Measurements from ENCODE around the gene AXL.
"Not testable (repeated sequence)": the region's sequence is repeated elsewhere in the genome, so short reads cannot be mapped to it uniquely, and the experiment has no call there.

Gene AXL

DNA sequence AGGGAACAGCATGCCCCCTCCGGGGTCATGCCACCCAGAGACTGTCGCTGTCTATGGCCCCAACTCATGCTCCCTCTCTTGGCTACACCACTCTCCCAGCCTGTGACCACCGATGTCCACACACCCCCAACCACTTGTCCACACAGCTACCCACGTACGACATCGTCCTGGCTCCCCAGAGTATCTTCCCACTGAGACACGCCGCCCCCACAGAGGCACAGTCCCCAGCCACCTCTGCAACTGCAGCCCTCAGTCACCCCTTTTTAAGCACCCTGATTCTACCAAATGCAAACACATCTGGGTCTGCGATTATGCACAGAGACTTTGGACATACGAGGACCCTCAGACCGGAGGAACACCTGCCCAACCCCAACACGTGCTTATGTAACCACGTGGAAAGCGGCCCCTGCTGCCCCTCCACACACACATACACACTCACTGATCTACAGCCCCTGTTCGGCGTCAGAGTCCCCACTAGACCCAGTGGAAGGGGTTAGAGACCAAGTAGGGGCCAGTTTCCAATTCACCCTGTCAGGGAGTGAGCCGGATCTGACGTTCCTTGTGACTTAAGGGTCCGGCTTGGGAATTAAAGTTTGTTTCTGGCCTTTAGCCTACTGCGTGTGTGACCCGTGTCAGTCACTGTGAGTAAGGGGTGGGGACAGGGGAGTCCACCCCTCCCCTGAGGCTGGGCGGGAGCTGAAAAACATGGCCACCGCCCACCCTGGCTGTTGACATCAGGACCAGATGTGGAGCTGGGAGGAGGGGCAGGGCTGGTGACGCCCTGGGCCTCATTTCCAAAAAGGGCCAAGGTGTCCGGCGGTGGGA, 11.9 kb upstream of the AXL start:
- no peak for DNase-seq (ENCODE audit: low spot score)

DNA sequence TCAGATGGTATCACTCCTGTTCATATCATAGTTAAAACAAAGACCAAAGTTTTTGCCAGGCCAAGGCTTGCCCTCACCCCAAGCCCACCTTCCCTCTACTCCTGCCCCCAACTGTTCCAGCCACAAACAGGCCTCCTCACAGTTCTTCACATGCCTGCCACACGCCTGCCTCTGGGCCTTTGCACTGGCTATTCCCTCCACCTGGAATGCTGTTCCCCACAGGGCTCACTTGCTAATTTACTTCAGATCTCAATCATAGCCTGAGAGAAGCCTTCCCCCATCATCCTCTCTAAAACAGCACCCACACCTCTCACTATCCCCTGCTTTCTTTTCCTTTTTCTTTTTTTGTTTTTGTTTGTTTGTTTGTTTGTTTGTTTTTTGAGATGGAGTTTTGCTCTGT, 4.9 kb upstream of the AXL start:
- no peak for DNase-seq (ENCODE audit: low spot score)

DNA sequence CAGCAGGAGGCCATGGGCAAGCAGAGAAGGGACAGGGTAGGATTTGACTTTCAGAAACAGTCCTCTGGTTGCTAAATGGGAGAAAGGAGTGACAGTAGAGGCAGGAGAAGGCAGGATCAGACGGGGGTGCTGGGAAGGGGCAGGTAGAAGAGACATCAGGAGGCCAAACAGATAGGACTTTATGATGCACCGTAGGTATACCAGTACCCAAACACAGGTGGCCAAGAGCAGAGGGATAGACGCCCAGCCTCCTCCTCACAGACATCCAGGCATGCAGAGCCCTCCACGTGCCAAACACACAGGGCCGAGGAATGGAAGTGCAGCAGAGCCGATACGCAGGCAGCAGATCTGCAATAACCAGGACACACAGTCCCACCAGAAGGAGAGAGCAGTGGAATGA, 1.3 kb upstream of the AXL start:
- DNase-seq (ENCODE audit: low spot score): no peak

DNA sequence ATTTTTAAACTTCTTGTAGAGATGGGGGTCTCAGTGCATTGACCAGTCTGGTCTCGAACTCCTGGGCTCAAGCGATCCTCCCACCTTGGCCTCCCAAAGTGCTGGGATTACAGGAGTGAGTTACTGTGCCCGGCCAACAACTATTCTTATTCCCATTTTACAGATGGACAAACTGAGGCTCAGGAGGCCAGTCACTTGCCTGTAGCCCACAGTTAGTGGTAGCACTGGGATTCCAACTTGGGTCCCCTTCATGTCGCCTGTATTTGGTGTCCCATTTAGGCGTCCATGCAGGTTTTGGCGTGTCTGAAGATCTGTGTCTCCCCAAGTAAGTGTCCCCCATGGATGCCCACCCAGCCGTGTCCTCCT, 791 bp upstream of the AXL start:
- no peak for DNase-seq (ENCODE audit: low spot score)

DNA sequence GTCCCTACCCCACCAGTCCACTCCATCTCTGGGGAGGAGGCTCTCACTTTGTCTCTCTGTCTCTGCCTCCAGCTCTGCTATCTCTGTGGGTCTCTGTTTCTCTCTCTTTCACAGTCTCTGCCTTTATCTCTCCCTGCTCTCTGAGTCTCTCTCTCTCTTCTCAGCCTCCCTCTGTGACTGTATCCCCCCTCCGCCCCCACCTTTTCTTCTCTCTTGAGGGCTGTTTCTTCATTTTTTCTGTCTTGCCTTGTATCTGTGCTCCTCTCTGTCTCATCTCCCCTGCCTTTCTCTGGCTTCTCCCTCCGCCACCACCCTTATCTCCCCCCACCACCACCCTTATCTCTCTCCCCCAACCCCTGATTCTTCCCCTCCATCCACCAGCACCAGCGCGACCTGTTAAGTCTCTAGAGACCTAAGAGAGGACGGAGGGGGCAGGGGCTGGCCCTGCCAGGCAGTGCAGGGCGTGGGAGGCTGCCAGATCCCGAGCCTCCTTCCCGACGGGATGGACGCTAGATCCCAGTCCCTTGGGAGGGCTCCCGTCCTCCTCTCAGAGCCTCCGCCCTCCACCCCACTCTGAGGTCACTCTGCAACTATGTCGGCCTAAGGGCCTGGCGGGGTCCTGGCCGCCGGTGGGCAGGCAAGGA, 1.0 kb downstream of the AXL start:
- peak; percentile 61 for DNase-seq (ENCODE audit: low spot score)

DNA sequence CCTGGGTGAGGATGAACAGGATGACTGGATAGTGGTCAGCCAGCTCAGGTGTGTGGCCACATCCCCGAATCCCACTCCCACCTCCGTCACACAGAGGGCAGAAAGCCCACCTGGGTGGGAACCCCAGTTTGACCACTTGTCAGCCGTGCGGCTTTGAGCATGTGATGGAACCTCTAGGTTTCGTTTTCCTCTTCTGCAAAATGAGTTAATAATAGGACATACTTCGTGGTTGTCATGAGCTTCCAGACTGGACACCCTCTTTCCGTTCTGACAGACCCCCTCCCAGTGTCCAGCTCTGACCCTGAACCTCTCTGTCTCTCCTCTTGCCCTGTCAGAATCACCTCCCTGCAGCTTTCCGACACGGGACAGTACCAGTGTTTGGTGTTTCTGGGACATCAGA, 1.8 kb downstream of the AXL start:
- DNase-seq (ENCODE audit: low spot score): no peak

DNA sequence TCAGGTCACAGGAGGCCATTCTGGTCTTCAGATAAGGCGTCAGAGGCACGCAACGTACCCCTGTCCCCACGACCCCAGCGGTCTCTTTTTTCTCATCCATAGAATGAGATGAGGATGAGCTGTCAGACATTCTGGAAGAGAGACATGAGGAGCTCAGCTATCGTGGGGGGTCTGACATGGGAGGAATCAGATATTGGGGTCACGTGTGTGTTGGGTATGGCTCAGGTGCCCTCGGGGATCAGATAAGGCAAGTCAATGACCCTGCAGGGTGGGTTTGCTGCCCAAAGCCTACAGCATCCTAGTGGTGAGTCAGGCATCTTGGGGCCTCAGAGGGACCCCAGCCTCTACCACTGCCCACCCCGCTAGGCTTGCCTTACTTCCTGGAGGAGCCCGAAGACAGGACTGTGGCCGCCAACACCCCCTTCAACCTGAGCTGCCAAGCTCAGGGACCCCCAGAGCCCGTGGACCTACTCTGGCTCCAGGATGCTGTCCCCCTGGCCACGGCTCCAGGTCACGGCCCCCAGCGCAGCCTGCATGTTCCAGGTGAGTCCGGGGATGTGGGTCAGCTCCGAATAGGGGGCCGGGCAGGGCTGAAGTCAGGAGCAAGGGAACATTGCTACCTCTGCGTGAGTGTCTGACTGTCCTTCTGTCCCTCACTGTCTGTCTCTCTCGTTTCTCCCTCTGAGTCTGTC, 2.6 kb downstream of the AXL start:
- DNase-seq (ENCODE audit: low spot score): no peak

DNA sequence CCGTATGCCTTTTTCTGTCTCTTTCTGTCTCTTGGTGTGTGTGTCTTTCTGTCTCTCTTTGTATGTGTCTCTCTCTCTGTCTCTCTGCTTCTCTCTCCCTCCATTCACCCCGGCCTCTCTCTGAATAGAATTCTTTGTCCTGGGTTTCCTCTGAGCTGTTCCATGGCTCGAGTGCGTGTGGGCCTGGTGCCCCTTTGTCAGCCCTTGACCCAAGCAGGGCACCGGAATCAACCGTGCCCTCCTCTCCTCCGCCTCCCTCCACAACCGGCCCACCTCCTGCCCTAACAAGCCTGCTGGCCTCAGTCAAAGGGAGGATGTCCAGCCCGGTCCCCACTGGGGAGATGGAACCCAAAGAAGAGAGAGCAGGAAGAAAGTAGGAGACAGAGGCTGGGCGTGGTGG, 3.2 kb downstream of the AXL start:
- peak; percentile 66 for DNase-seq (ENCODE audit: low spot score)

DNA sequence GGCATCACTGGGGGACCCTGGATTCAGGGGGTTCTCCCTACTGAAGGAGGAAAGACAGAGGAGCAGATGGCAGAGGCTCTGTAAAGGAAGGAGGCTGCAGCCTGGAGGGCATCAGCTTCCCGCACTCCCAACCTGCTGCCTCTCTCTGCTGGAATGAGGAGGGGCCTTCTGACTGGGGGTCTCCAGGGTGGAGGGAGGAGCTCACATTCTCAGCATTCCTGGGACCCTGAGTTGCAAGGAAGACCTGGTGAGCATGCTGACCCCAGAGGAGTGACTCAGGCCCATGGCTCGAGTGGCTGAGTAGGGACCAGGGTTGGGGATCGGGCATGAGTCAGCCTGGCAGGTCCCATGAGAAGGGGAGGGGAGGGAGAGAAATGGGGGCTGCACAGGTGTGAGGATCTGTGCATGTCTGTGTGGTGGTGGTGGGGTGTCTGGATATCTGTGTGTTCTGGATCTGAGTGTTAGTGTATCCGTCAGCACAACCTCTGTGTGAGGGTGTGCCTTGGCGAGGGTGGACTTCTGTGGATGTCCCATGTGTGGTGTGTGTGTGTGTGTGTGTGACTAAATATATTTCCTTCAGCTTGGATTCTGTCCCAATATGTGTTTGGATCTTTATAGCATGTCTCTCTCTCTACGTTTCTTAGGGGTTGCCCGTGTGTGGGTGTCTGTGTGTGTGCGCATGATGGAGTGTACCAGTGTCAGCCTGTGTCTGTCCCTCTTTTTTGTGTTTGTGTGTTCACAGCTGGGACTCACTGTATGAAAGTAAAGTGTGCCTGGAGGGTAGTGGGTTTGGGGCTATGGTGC, 4.6 kb downstream of the AXL start:
- DNase-seq (ENCODE audit: low spot score): no peak

DNA sequence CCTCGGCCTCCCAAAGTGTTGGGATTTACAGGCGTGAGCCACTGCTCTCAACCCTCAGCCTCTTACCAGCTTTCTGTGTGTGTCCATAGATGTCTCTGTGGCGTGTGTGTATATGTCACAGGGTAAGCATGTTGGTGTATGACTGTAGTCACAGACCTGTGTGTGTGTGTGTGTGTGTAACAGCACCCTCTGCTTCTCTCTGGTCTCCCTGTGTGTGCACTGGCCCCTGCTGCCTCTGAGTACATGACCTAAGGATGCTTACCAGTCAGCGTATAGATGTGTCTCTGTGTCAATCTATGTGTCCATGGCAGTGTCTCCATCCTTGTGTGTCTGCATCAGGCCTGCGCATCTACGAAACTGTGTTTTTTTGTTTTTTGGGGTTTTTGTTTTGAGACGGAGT, 5.6 kb downstream of the AXL start:
- DNase-seq (ENCODE audit: low spot score): no peak

DNA sequence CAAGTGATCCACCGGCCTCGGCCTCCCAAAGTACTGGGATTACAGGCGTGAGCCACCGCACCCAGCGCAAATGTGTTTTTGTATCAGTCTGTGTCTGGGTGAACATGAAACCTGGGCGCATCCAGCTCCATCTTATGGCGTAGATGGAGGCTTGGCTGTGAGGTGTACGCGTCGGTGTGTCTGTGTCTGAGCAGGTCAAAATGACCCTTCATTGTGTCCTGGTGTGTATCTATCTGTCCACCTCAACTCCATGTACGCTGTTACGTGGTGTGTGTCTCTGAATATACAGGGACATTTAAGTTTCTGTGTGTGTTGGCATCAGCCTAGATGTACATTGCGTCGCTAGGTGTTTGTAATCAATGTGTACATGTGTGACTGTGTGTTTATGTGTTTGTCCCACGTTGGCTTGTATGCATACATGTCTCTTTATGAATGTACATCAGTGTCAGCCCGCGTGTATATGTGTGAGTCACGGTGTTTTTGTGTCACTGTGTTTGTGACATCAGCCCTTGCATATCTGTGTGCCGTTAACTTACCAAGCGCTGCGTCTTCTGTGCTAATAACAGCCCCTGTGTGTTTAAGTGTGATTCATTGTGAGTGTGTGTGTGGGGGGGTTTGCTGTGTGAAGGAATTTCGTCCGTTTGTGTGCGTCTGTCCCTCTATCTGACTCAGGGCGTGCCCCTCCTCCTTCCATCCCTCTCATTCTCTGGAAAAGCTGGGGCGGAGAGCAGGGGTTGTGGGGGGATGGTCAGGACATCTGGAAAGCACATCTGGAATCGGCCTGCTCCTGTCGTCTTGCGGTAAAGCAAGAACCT, 6.4 kb downstream of the AXL start:
- DNase-seq (ENCODE audit: low spot score): peak; percentile 78

DNA sequence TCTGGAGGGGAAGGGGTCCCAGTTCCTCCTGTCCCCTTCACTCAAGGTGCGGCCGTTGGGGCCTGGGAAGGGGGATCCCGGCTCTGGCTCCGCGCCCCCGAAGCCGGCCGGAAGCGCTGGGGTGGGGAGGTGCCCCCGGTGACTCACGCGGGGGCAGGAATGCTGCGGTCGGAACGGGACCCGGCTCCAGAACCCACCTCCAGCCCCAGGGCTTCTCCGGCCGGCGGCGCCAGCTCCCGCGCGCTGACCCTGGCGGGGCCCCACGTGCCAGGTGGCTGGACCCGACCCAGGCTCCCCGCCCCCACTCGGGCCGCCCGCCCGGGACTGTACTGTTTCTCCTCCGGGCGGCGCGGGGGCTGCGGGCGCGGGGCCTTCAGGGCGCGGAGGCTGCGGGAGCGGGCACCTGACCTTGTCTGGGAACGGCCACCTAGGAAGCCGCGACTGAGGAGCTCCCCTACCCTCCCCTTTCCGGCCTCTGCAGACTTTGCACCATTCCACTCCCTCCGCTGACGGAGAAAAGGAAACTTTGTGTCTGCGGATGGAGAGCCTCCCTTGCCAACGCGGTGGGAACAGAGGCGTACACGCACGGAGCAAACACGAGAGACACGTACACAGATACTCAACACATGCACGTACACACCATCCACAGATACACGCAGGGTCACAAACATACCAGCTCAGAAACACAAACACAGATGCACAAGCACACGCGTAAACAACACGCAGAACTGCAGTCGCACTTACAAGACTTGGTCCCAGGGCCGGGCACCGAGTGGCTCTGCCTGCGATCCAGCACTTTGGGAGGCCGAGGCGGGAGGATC, 7.2 kb downstream of the AXL start:
- peak; percentile 39 for DNase-seq (ENCODE audit: low spot score)

DNA sequence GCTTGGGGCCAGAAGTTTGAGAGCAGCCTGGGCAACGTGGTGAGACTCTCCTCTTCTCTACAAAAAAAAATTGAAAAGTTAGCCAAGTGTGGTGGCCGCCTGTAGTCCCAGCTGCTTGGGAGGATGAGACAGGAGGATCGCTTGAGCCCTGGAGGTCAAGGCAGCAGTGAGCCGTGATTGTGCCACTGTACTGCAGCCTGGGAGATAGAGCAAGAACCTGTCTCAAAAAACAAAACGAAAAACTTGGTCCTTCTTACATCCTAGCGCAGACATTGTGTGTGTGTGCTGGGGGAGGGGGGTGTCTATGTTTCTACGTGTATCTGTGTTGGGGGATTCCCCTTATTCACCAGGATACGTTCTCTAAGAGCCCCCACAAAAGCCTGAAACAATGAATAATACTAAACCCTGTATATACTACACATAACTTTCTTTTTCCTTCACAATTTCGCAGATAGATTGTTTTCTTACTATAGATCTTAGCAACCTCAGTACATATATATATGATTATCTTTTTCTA, 7.9 kb downstream of the AXL start:
- no peak for DNase-seq (ENCODE audit: low spot score)

DNA sequence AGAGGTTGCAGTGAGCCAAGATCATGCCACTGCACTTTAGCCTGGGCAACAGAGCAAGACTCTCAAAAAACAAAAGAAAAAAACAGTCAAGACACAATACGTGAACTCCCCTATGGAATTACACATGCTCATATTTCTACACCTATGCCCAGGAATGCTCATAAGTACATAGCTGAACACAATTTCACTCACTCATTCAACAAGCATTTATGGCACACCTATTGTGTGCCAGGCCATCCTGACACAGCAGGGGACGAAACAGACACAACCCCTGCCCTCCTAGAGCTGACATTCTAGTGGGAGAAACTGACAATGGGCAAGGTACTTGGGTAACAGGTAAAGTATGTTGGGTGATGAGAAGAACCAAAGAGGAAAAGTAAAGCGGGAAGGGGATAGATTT, 9.5 kb downstream of the AXL start:
- no peak for DNase-seq (ENCODE audit: low spot score)

DNA sequence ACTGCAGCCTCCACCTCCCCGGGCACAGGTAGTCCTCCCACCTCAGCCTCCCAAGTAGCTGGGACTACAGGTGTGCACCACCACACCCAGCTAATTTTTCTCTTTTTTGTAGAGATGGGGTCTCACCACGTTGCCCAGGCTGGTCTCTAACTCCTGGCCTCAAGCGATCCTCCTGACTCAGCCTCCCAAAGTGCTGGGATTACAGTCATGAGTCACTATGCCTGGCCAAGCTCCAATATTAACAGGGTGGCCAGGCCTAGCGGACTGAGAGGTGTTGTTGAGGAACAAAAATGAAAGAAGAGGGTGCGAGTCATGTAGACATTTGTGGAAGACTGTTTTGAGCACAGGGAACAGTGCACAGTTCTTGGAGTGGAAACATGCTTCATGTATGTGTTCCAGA, 10.3 kb downstream of the AXL start:
- DNase-seq (ENCODE audit: low spot score): not testable (repeated sequence)

DNA sequence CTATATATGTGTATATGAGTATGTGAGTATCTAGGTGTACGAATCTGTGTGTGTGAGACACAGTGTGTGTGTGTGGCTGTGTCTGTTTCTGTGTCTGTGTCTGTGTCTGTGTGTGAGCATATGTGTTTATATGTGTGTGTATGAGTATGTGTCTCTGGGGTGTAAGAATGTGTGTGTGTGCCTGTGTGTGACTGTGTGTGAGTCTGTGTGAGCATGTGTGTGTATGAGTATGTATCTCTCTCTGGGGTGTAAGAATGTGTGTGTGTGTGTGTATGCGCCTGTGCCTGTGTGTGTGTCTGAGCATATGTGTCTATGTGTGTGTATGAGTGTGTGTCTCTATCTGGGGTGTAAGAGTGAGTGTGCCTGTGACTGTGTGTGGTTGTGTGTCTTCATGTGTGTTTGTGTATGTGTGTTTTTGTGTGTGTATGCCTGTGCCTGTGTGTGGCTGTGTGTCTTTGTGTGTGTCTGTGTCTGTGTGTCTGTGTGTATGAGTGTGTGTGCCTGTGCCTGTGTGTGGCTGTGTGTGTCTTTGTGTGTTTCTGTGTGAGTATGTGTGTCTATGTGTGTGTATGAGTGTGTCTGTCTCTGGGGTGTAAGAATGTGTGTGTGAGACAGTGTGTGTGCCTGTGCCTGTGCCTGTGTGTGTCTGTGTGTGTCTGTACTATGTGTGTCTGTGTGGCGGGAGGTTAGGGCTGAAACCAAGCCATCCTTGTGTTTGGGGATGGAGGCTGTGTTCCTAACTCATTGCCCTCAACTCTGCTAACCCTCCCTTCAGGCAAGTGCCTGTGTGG, 11.2 kb downstream of the AXL start:
- DNase-seq (ENCODE audit: low spot score): no peak

DNA sequence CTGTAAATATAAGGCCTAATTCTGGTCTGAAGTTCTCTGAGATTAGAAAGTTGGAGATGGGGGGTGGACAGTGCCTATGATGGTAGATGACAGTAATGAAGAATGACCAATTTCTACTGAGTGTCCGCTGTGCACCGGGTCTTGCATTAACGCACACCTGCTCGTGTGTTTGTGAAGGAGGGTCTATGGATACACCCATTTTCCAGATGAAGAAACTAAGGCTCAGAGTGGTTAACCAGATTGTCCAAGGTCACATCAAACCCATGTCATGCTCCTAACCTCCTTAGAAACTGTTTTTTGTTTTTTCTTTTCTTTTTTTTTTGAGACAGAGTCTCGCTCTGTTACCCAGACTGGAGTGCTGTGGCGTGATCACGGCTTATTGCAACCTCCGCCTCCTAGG, 13.7 kb downstream of the AXL start:
- no peak for DNase-seq (ENCODE audit: low spot score)

DNA sequence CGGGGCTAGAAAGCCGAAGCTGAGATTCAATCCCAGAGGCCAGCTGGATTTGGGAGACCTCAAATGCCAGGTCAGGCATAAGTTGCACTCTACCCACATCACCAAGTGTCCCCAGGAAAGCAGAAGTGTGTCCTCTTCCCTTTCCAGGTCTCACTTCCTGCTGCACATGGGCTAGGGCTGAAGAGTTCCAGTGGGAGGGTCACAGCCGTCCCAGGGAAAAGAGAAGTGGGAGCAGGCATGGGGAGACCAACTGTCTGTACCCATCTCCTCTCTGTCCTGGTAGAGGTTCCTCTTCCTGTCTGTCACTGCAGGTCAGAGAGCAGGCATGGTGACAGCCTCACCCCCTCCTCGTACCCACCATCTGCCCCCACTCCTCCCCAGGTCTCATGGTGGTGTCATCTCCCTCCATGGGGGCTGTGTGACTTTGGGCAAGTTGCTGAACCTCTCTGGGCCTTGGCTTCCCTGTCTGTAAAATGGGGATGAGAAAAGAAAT, 14.8 kb downstream of the AXL start:
- DNase-seq (ENCODE audit: low spot score): no peak

DNA sequence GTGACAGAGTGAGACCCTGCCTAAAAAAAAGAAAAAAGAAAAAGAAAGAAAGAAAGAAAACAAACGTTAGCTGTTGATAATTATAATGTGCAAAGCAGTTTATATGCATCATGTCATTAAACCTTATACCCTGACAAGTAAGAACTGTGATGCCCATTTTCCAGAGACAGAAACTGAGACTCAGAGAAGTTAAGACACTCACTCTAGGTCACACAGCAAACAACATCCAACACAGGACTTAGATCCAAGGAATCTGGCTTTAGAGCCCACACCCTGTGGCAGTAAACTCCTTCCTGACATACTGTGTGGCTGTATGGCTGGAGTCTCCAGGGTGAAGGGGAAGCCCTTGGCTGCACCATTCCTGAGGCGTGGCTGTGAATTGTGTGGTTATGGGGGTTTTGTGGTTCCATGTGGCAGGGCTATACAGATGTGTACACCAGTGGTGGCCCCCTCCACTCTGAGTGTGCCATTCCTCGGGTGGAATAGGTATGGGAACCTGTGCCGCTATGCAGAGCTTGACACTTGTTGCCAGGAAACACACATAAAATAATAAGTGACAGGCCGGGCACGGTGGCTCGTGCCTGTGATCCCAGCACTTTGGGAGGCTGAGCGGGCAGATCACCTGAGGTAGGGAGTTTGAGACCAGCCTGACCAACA, 15.6 kb downstream of the AXL start:
- no peak for DNase-seq (ENCODE audit: low spot score)

Data from COLO829 (cell line).